T-cell (primary cell): ENCODE data around the gene TRIM22. TPM values are rescaled to one million over a fixed set of nuclear protein-coding genes. Genes with fewer than 3 reads are reported as not detected.

Source experiments
- ATAC-seq, 4 experiments: fragments of 200-7000 bp in 3 of 4; fragments of 150-1000 bp in 1 of 4; cut with Tn5 transposase; replicated peaks in 1 of 4; 1 replicate in 3 of 4; 2 replicates in 1 of 4; pipeline ENCODE4 v1.10.0; 2021; ENCODE audit warnings: moderate library complexity in 3 of 4, mild to moderate bottlenecking in 2 of 4, moderate number of reproducible peaks in 1 of 4
- CTCF ChIA-PET, 2 donors: fragments of 300-600 bp; sonication (Branson Sonifier 250); formaldehyde crosslinking; loops; one replicate each; lab custom pipeline; 2022; ENCODE audit warnings: antibody characterized with exemption in 2 of 2; lab: Charles Lee
- POLR2A ChIA-PET, 2 donors: fragments of 300-600 bp; sonication (Branson Sonifier 250); formaldehyde crosslinking; loops; one replicate each; lab custom pipeline; 2022; ENCODE audit warnings: antibody characterized with exemption in 2 of 2; lab: Charles Lee
- DNase-seq, 35 experiments: peaks; one replicate each; pipeline versions ENCODE4 v3.0.0 to v3.0.0-alpha.2; 2013 to 2023
- H3K27ac ChIP-seq: one replicate; pipeline ENCODE4 v1.5.1; 2013; ENCODE audit warnings: low read length
- H3K27me3 ChIP-seq, 2 experiments: replicated peaks in 1 of 2; 1 replicate in 1 of 2; 2 replicates in 1 of 2; pipeline versions ENCODE4 v1.6.1 to v1.7.0; 2013; ENCODE audit warnings: low read length in 1 of 2, mixed read lengths in 1 of 2; ENCODE audit not compliant: control insufficient read depth in 2 of 2, insufficient read depth in 2 of 2; ENCODE audit errors: extremely low read depth in 1 of 2
- H3K36me3 ChIP-seq, 2 donors: 1 replicate in 1 of 2; 2 replicates in 1 of 2; pipeline versions ENCODE4 v1.6.1 to v1.7.0; 2013; ENCODE audit warnings: low read length in 1 of 2; ENCODE audit not compliant: control insufficient read depth in 2 of 2, insufficient read depth in 1 of 2; ENCODE audit errors: extremely low read depth in 1 of 2
- H3K4me1 ChIP-seq, 2 experiments: 1 replicate in 1 of 2; 2 replicates in 1 of 2; pipeline versions ENCODE4 v1.6.1 to v1.7.0; 2013; ENCODE audit warnings: low read length in 2 of 2, mixed read lengths in 1 of 2; ENCODE audit not compliant: insufficient read depth in 2 of 2, control insufficient read depth in 1 of 2; ENCODE audit errors: extremely low read depth in 1 of 2
- H3K4me3 ChIP-seq, 2 donors: 1 replicate in 1 of 2; 2 replicates in 1 of 2; pipeline versions ENCODE4 v1.5.1 to v1.7.0; 2013; ENCODE audit warnings: mild to moderate bottlenecking in 2 of 2, low read length in 1 of 2, moderate library complexity in 1 of 2; ENCODE audit not compliant: control insufficient read depth in 1 of 2; ENCODE audit errors: extremely low read depth in 1 of 2
- H3K9me3 ChIP-seq: 2 replicates; pipeline ENCODE4 v1.7.0; 2013
- H3K27ac Mint-ChIP-seq, 2 donors: one replicate each; pipeline ENCODE4 v1.8.0; 2020 to 2021; ENCODE audit warnings: mild to moderate bottlenecking in 2 of 2, mixed read lengths in 2 of 2
- H3K27me3 Mint-ChIP-seq, 2 donors: one replicate each; pipeline ENCODE4 v1.8.0; 2021 to 2022; ENCODE audit warnings: mixed read lengths in 2 of 2
- H3K36me3 Mint-ChIP-seq: one replicate; pipeline ENCODE4 v1.8.0; 2021; ENCODE audit warnings: mixed read lengths
- H3K4me1 Mint-ChIP-seq, 3 donors: one replicate each; pipeline ENCODE4 v1.8.0; 2020 to 2022; ENCODE audit warnings: mixed read lengths in 3 of 3, mild to moderate bottlenecking in 1 of 3
- H3K4me3 Mint-ChIP-seq, 3 donors: one replicate each; pipeline ENCODE4 v1.8.0; 2020 to 2022; ENCODE audit warnings: mild to moderate bottlenecking in 3 of 3, mixed read lengths in 3 of 3, moderate library complexity in 3 of 3
- H3K9me3 Mint-ChIP-seq, 3 donors: one replicate each; pipeline ENCODE4 v1.8.0; 2020 to 2022; ENCODE audit warnings: mixed read lengths in 3 of 3
- WGBS: methylation state at CpG from one replicate; pipeline ENCODE4 v1.1.5; 2013; ENCODE audit warnings: missing lambda C conversion rate; ENCODE audit not compliant: insufficient coverage; 5-methylcytosine and 5-hydroxymethylcytosine counted together
- total RNA-seq, 35 experiments: library from RNA in 6 of 35; stranded (reverse) in 6 of 35; fragments of 120-200 nt in 1 of 35; gene quantifications; one replicate each; pipeline versions ENCODE4 v1.2.1 to v1.2.4 and lab custom pipeline; 2013 to 2026

The TRIM22 gene
- total RNA-seq, 5 donors from 2014 or later (not counting 1 experiment from before 2014, with no cell fraction given): 256 to 397 (median 320) TPM

DNA sequence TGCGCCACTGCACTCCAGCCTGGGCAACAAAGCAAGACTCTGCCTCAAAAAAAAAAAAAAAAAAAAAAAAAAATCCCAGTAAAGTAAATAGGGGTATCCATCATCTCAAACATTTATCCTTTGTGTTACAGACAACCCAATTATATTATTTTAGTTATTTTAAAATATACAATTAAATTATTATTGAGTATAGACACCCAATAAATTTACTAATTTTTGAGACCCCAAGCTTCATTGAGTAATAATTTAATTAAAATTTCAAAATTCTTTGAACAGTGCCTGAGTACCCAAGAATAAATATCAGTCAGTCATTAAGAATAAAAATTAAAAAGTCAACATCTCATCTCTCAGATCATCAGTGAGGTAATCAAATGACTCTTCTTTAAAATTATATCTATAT is 64.4 kb downstream of the TRIM22 start, which contains the start of gene OR52N4:
Gene OR52N4 (plus strand): TSS at position 301 of the 400 bp plus-strand sequence. CDS start 498 bp downstream, outside the sequence.
- no CpG with 5 or more reads among the region's 1 CpG for WGBS
- H3K27me3 ChIP-seq: no peaks in the 10 kb centered on the region
- H3K27ac ChIP-seq: no peak within 1 kb of the TSS
- H3K36me3 Mint-ChIP-seq: no peaks in the 10 kb centered on the region
- no peaks in the 10 kb centered on the region for H3K9me3 ChIP-seq
- H3K4me1 ChIP-seq: no peaks in the 10 kb centered on the region
- no peaks in the 10 kb centered on the region for H3K36me3 ChIP-seq
- no peak within 1 kb of the TSS for H3K4me3 ChIP-seq
- POLR2A ChIA-PET: no interaction called here
- ATAC-seq (no peak), DNase-seq (no peak)
- H3K27ac Mint-ChIP-seq: no peak within 1 kb of the TSS
- no peaks in the 10 kb centered on the region for H3K4me1 Mint-ChIP-seq
- CTCF ChIA-PET: no interaction called here
- H3K4me3 Mint-ChIP-seq: no peak within 1 kb of the TSS
- H3K27me3 Mint-ChIP-seq: peaks cover 0 to 3% of the 10 kb centered on the region in 2 donors
- H3K9me3 Mint-ChIP-seq: no peaks in the 10 kb centered on the region

Other genes starting within 250 kb of the TRIM22 start
- not detected for gene OR51I1, start 248.3 kb upstream of the TRIM22 start, total RNA-seq
- not detected for gene OR51I2, start 240.5 kb upstream of the TRIM22 start, total RNA-seq
- gene OR52D1, start 201.1 kb upstream of the TRIM22 start, total RNA-seq: not detected
- gene UBQLN3, start 179.8 kb upstream of the TRIM22 start, total RNA-seq: under 1 TPM in 3 of 5 donors, not detected in 2; 0.16 to 0.37 (median 0.25) TPM
- gene UBQLNL, start 173.1 kb upstream of the TRIM22 start, total RNA-seq: 1 to 10 TPM in 1 of 5 donors, under 1 TPM in 4; 0.46 to 1.0 (median 0.63) TPM
- gene OR52H1, start 141.2 kb upstream of the TRIM22 start, total RNA-seq: under 1 TPM in 2 of 5 donors, not detected in 3; 0.25 to 0.26 TPM
- not detected for gene OR52B6, start 108.9 kb upstream of the TRIM22 start, total RNA-seq
- under 1 TPM in 2 of 5 donors, not detected in 3; 0.13 to 0.14 TPM for gene TRIM6, start 93.2 kb upstream of the TRIM22 start, total RNA-seq
- 10 to 100 TPM in 3 of 5 donors, 1 to 10 TPM in 2; 7.4 to 13.5 (median 10.4) TPM for gene TRIM34, start 64.8 kb upstream of the TRIM22 start, total RNA-seq
- 10 to 100 TPM; 17.6 to 38.2 (median 31.6) TPM for gene TRIM5, start 4.7 kb upstream of the TRIM22 start, total RNA-seq
- gene OR56B1, start 46.7 kb downstream of the TRIM22 start, total RNA-seq: under 1 TPM; 0.20 to 0.78 (median 0.37) TPM
- gene OR52N4, start 64.5 kb downstream of the TRIM22 start, total RNA-seq: 1 to 10 TPM; 1.4 to 3.8 (median 2.3) TPM
- gene OR52N5, start 93.6 kb downstream of the TRIM22 start, total RNA-seq: not detected
- not detected for gene OR52N1, start 101.5 kb downstream of the TRIM22 start, total RNA-seq
- gene OR52N2, start 119.1 kb downstream of the TRIM22 start, total RNA-seq: not detected
- not detected for gene OR52E6, start 152.1 kb downstream of the TRIM22 start, total RNA-seq
- gene OR52E8, start 167.9 kb downstream of the TRIM22 start, total RNA-seq: not detected
- gene OR52E4, start 190.8 kb downstream of the TRIM22 start, total RNA-seq: not detected
- not detected for gene OR52E5, start 203.4 kb downstream of the TRIM22 start, total RNA-seq